H9 (cell line): ENCODE measurements around the gene PCOLCE2. TPM values are rescaled to one million over a fixed set of nuclear protein-coding genes. Genes with fewer than 3 reads are reported as not detected.

Experiments
- DNase-seq: peaks from one replicate; pipeline ENCODE4 v3.0.0-alpha.2; 2017
- H2AFZ ChIP-seq: one replicate; pipeline ENCODE4 v1.6.1; 2013; ENCODE audit warnings: mild to moderate bottlenecking, low read length, control low read depth, moderate library complexity
- H2AK5ac ChIP-seq: 2 replicates; pipeline ENCODE4 v1.6.1; 2013; ENCODE audit warnings: low read length, control low read depth, mixed read lengths; ENCODE audit not compliant: insufficient read length
- H2BK120ac ChIP-seq: one replicate; pipeline ENCODE4 v1.6.1; 2013; ENCODE audit warnings: low read depth, mild to moderate bottlenecking, low read length, control low read depth, inconsistent platforms; ENCODE audit not compliant: poor library complexity, severe bottlenecking
- H2BK12ac ChIP-seq: 2 replicates; pipeline ENCODE4 v1.6.1; 2013; ENCODE audit warnings: low read length, control low read depth, mixed read lengths, low read depth; ENCODE audit not compliant: insufficient read length
- H2BK15ac ChIP-seq: 2 replicates; pipeline ENCODE4 v1.6.1; 2013; ENCODE audit warnings: low read depth, low read length, control low read depth
- H2BK20ac ChIP-seq: one replicate; pipeline ENCODE4 v1.6.1; 2013; ENCODE audit warnings: low read depth, mild to moderate bottlenecking, low read length, control low read depth, inconsistent platforms; ENCODE audit not compliant: poor library complexity, severe bottlenecking
- H2BK5ac ChIP-seq: 2 replicates; pipeline ENCODE4 v1.6.1; 2013; ENCODE audit warnings: low read length, control low read depth, mixed read lengths; ENCODE audit not compliant: insufficient read length
- H3K14ac ChIP-seq: 2 replicates; pipeline ENCODE4 v1.6.1; 2013; ENCODE audit warnings: low read length, control low read depth; ENCODE audit not compliant: insufficient read depth
- H3K18ac ChIP-seq: 2 replicates; pipeline ENCODE4 v1.6.1; 2013; ENCODE audit warnings: low read depth, mild to moderate bottlenecking, mixed read lengths, low read length, control low read depth; ENCODE audit not compliant: insufficient read length
- H3K23ac ChIP-seq: 2 replicates; pipeline ENCODE4 v1.6.1; 2013; ENCODE audit warnings: low read length, control low read depth, mixed read lengths, low read depth; ENCODE audit not compliant: insufficient read length
- H3K23me2 ChIP-seq: 2 replicates; pipeline ENCODE4 v1.6.1; 2013; ENCODE audit warnings: low read depth, mild to moderate bottlenecking, mixed read lengths, low read length, control low read depth; ENCODE audit not compliant: insufficient read length, poor library complexity, severe bottlenecking
- H3K27ac ChIP-seq: 2 replicates; pipeline ENCODE4 v1.5.1; 2013; ENCODE audit warnings: low read length, control low read depth, mixed read lengths, low read depth; ENCODE audit not compliant: insufficient read length
- H3K27me3 ChIP-seq: 2 replicates; pipeline ENCODE4 v1.6.1; 2013; ENCODE audit warnings: low read length, control low read depth, inconsistent platforms; ENCODE audit not compliant: insufficient read depth
- H3K4ac ChIP-seq: 2 replicates; pipeline ENCODE4 v1.6.1; 2013; ENCODE audit warnings: low read depth, mild to moderate bottlenecking, control low read depth, inconsistent platforms, low read length, moderate library complexity
- H3K4me1 ChIP-seq: 2 replicates; pipeline ENCODE4 v1.6.1; 2013; ENCODE audit warnings: low read length, control low read depth, inconsistent platforms; ENCODE audit not compliant: insufficient read depth
- H3K4me2 ChIP-seq: 2 replicates; pipeline ENCODE4 v1.6.1; 2013; ENCODE audit warnings: low read length, control low read depth, mixed read lengths; ENCODE audit not compliant: insufficient read length, insufficient read depth
- H3K56ac ChIP-seq: 2 replicates; pipeline ENCODE4 v1.6.1; 2013; ENCODE audit warnings: low read depth, mild to moderate bottlenecking, mixed read lengths, low read length, control low read depth; ENCODE audit not compliant: insufficient read length
- H3K79me1 ChIP-seq: 2 replicates; pipeline ENCODE4 v1.6.1; 2013; ENCODE audit warnings: low read depth, mild to moderate bottlenecking, moderate library complexity, low read length, control low read depth, inconsistent platforms; ENCODE audit not compliant: insufficient read depth, poor library complexity, severe bottlenecking
- H3K79me2 ChIP-seq: 2 replicates; pipeline ENCODE4 v1.6.1; 2013; ENCODE audit warnings: low read length, control low read depth, inconsistent platforms; ENCODE audit not compliant: insufficient read depth
- H3K9ac ChIP-seq: 2 replicates; pipeline ENCODE4 v1.6.1; 2013; ENCODE audit warnings: low read length, control low read depth, mixed read lengths; ENCODE audit not compliant: insufficient read length; ENCODE audit errors: extremely low read depth
- H3K9me3 ChIP-seq: one replicate; pipeline ENCODE4 v1.6.1; 2013; ENCODE audit warnings: low read depth, low read length, inconsistent platforms; ENCODE audit not compliant: control insufficient read depth
- H3T11ph ChIP-seq: one replicate; pipeline ENCODE4 v1.6.1; 2013; ENCODE audit warnings: mild to moderate bottlenecking, low read length, control low read depth, inconsistent platforms
- H4K20me1 ChIP-seq: one replicate; pipeline ENCODE4 v1.6.1; 2013; ENCODE audit not compliant: control insufficient read depth, insufficient read length, insufficient read depth
- H4K5ac ChIP-seq: 2 replicates; pipeline ENCODE4 v1.6.1; 2013; ENCODE audit warnings: low read depth, mild to moderate bottlenecking, mixed read lengths, low read length, control low read depth; ENCODE audit not compliant: insufficient read length
- H4K8ac ChIP-seq: replicated peaks from 2 replicates; pipeline ENCODE4 v1.6.1; 2013; ENCODE audit warnings: low read length, control low read depth, mixed read lengths, low read depth; ENCODE audit not compliant: insufficient read length
- H4K91ac ChIP-seq: 2 replicates; pipeline ENCODE4 v1.6.1; 2013; ENCODE audit warnings: low read depth, mild to moderate bottlenecking, moderate library complexity, mixed read lengths, low read length, control low read depth; ENCODE audit not compliant: insufficient read length
- H3K27ac Mint-ChIP-seq, 3 experiments: 2 replicates in 2 of 3; 3 replicates in 1 of 3; pipeline ENCODE4 v1.8.0; 2020 to 2021; ENCODE audit warnings: mixed read lengths in 3 of 3, mild to moderate bottlenecking in 1 of 3, moderate library complexity in 1 of 3
- H3K27me3 Mint-ChIP-seq: 2 replicates; pipeline ENCODE4 v1.8.0; 2021; ENCODE audit warnings: low read depth, mild to moderate bottlenecking, moderate library complexity, mixed read lengths
- H3K36me3 Mint-ChIP-seq, 3 experiments: 2 replicates in 2 of 3; 3 replicates in 1 of 3; pipeline ENCODE4 v1.8.0; 2020 to 2021; ENCODE audit warnings: low read depth in 3 of 3, mixed read lengths in 3 of 3; ENCODE audit not compliant: insufficient read depth in 1 of 3
- H3K4me1 Mint-ChIP-seq, 2 experiments: 2 replicates each; pipeline ENCODE4 v1.8.0; 2020; ENCODE audit warnings: mixed read lengths in 2 of 2
- H3K4me3 Mint-ChIP-seq, 2 experiments: 2 replicates in 1 of 2; 3 replicates in 1 of 2; pipeline ENCODE4 v1.8.0; 2020 to 2021; ENCODE audit warnings: mild to moderate bottlenecking in 2 of 2, mixed read lengths in 2 of 2, moderate library complexity in 1 of 2
- H3K9me3 Mint-ChIP-seq, 2 experiments: 2 replicates in 1 of 2; 3 replicates in 1 of 2; pipeline ENCODE4 v1.8.0; 2020; ENCODE audit warnings: mild to moderate bottlenecking in 2 of 2, mixed read lengths in 2 of 2, moderate library complexity in 1 of 2
- WGBS: extraction: QIAGEN DNeasy Blood & Tissue Kit; methylation state at CpG from one replicate; pipeline ENCODE4 v1.1.7; 2013; ENCODE audit warnings: missing lambda C conversion rate, low lambda C conversion rate, mixed read lengths; ENCODE audit not compliant: insufficient read length; ENCODE audit errors: extremely low coverage; 5-methylcytosine and 5-hydroxymethylcytosine counted together
- total RNA-seq: library from RNA; stranded (reverse); gene quantifications from 2 replicates; pipeline ENCODE4 v1.2.1, GENCODE V29; 2021
- TF ChIP-seq, protein P1 (sequence below): fragments of 200-600 bp; sonication (generic); conservative IDR thresholded peaks from 3 replicates; pipeline ENCODE4 v1.8.0; 2021; ENCODE audit warnings: antibody characterized with exemption, mild to moderate bottlenecking

Gene PCOLCE2
- total RNA-seq, 1 experiment from 2014 or later: 9.2 TPM

DNA sequence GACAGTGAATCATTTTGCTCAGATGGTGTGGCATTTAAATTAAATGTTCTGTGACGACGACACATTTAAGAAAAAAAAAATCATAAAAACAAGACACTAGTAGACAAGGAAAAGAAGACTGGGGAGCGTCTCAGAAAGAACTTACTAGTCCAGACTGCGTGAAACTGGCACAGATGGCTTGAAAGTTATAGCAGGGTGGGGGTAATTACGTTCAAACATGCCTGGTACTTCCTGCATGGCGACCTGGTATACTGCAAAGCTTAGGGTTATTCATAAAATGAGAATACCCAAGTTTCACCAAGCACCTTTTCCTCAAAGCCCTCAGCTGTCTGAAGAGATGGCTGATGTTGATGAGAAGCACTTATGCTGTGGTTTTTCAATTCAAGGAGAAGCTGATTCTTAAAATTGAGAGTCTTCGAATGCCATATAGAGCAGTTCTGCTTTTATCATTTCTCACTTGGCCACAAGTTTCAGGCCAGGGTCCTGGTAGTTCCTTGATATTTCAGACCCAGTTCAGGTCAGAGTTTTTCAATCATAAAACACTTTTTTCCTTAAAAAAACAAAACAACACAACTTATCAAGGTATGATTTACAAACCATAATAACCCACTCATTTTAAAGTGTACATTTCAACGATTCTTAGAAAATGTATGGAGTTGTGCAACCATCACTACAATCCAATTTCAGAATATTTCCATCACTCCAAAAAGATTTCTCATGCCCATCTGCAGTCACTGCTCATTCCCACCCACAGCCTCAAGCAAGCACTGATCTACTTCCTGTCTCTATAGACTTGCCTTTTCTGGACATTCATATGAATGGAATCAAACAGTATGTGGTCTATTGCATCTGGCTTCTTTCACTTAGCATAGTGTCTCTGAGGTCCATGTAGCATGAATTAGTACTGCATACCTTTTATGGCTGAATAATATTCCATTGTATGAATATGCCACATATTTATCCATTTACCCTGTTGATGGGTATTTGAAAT is 24.7 kb downstream of the PCOLCE2 start:
- no peak overlapping the region for H4K5ac ChIP-seq
- H3K79me1 ChIP-seq: no peaks in the 10 kb centered on the region
- peak overlapping the region; percentile 66 for H2BK12ac ChIP-seq
- peak overlapping the region; percentile 83 for H2AK5ac ChIP-seq
- no peak overlapping the region for H2BK5ac ChIP-seq
- no peaks in the 10 kb centered on the region for H3K9me3 ChIP-seq
- no peak for DNase-seq
- H3K27me3 ChIP-seq: no peaks in the 10 kb centered on the region
- no peak overlapping the region for H4K91ac ChIP-seq
- no peak overlapping the region for H3K14ac ChIP-seq
- no peak overlapping the region for H3K18ac ChIP-seq
- H3K23me2 ChIP-seq: no peaks in the 10 kb centered on the region
- no peaks in the 10 kb centered on the region for H4K20me1 ChIP-seq
- no peak overlapping the region for H4K8ac ChIP-seq
- TF ChIP-seq, protein P1, sequence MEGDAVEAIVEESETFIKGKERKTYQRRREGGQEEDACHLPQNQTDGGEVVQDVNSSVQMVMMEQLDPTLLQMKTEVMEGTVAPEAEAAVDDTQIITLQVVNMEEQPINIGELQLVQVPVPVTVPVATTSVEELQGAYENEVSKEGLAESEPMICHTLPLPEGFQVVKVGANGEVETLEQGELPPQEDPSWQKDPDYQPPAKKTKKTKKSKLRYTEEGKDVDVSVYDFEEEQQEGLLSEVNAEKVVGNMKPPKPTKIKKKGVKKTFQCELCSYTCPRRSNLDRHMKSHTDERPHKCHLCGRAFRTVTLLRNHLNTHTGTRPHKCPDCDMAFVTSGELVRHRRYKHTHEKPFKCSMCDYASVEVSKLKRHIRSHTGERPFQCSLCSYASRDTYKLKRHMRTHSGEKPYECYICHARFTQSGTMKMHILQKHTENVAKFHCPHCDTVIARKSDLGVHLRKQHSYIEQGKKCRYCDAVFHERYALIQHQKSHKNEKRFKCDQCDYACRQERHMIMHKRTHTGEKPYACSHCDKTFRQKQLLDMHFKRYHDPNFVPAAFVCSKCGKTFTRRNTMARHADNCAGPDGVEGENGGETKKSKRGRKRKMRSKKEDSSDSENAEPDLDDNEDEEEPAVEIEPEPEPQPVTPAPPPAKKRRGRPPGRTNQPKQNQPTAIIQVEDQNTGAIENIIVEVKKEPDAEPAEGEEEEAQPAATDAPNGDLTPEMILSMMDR: no peak
- Mint-ChIP-seq H3K4me1 (peaks cover 58 to 63% of the 10 kb centered on the region in 2 experiments), H3K4me3 (peak overlapping the region in 1 of 2 experiments; percentile 66; a peak in 2 of 5 replicates), H3K27me3 (no peaks in the 10 kb centered on the region), H3K27ac (peak overlapping the region; percentile 13 to 98 (median 97); a peak in 6 of 7 replicates), H3K9me3 (no peaks in the 10 kb centered on the region), H3K36me3 (peaks cover 0 to 4% (median 0%) of the 10 kb centered on the region in 3 experiments; a peak in 2 of 7 replicates)
- H3K4me2 ChIP-seq: no peak overlapping the region
- H3K23ac ChIP-seq: no peak overlapping the region
- H2BK120ac ChIP-seq: peak overlapping the region; percentile 79
- no peak overlapping the region for H2BK20ac ChIP-seq
- peaks cover 20% of the 10 kb centered on the region for H3K4me1 ChIP-seq
- H3K79me2 ChIP-seq: no peaks in the 10 kb centered on the region
- WGBS: 100% methylated on average over 1 of the region's 8 CpGs
- no peak overlapping the region for H2AFZ ChIP-seq
- peak overlapping the region; percentile 72 for H3K27ac ChIP-seq
- no peak overlapping the region for H3T11ph ChIP-seq
- H2BK15ac ChIP-seq: no peak overlapping the region
- H3K4ac ChIP-seq: no peak overlapping the region
- no peak overlapping the region for H3K56ac ChIP-seq
- no peak overlapping the region for H3K9ac ChIP-seq
